Ovary (tissue), 3 donors: ENCODE data around the gene MAK.

Source experiments
- CTCF ChIP-seq, 3 donors: fragments of 450-650 bp in 2 of 3; fragments of 200-600 bp in 1 of 3; IDR thresholded peaks; one replicate each; pipeline versions ENCODE4 v1.5.1 to v1.8.0; 2016 to 2022; ENCODE audit warnings: antibody characterized with exemption in 3 of 3, mild to moderate bottlenecking in 1 of 3
- EP300 ChIP-seq: sonication (generic); formaldehyde crosslinking; IDR thresholded peaks from one replicate; pipeline ENCODE4 v1.6.1; 2017; ENCODE audit warnings: antibody characterized with exemption
- POLR2A ChIP-seq: fragments of 450-650 bp; IDR thresholded peaks from one replicate; pipeline ENCODE4 v1.6.1; 2017; ENCODE audit warnings: antibody characterized with exemption, mild to moderate bottlenecking, moderate library complexity
- donor health status: DM: no; HTN: no; CAD: no.

GRCh38 chr6:10809098-10809497, 29.2 kb downstream of the MAK start:
- TF ChIP-seq CTCF (IDR thresholded peaks at IDR 0.05), result no peak
- TF ChIP-seq POLR2A, result no peak
- TF ChIP-seq EP300, result no peak
